Esophagus mucosa (tissue), 1 donor: ENCODE measurements around the gene HOXB8. TPM values are rescaled to one million over a fixed set of nuclear protein-coding genes. Genes with fewer than 3 reads are reported as not detected.

ENCODE experiments used
- ATAC-seq: fragments of 200-7000 bp; cut with Tn5 transposase; one replicate; pipeline ENCODE4 v1.9.1; 2020
- total RNA-seq: library from RNA; stranded (reverse); gene quantifications from one replicate; pipeline ENCODE4 v1.2.4, GENCODE V29; 2023
- donor health status: DM: yes; HTN: yes; CAD: no.

HOXB8 gene
- total RNA-seq, 1 donor from 2014 or later, result not detected

GRCh38 chr17:48567646-48568354 is 47.3 kb downstream of the HOXB8 start:
- ATAC-seq, result no peak

- no peak for ATAC-seq
Observed at GRCh38 chr17:48567209-48567608, 47.9 kb downstream of the HOXB8 start.

- ATAC-seq, result no peak
Observed at GRCh38 chr17:48566717-48567116, 48.4 kb downstream of the HOXB8 start.

- no peak for ATAC-seq
Observed at GRCh38 chr17:48565925-48566710, 49.0 kb downstream of the HOXB8 start.

- no peak for ATAC-seq
Observed at GRCh38 chr17:48565022-48565554, 50.0 kb downstream of the HOXB8 start.

- ATAC-seq, result peak; percentile 27
Observed at GRCh38 chr17:48564188-48565021, 50.7 kb downstream of the HOXB8 start.

GRCh38 chr17:48563867-48564187 is 51.3 kb downstream of the HOXB8 start:
- ATAC-seq, result no peak

- ATAC-seq, result no peak
Observed at GRCh38 chr17:48563385-48563838, 51.7 kb downstream of the HOXB8 start.

- no peak for ATAC-seq
Observed at GRCh38 chr17:48562934-48563333, 52.2 kb downstream of the HOXB8 start.

Other genes starting within 250 kb of the HOXB8 start
- gene SKAP1, start 185.1 kb downstream of the HOXB8 start, total RNA-seq, result 0.68 TPM
- gene HOXB1, start 84.3 kb downstream of the HOXB8 start, total RNA-seq, result 0.24 TPM
- gene HOXB2, start 70.2 kb downstream of the HOXB8 start, total RNA-seq, result 14.1 TPM
- gene HOXB4, start 36.9 kb downstream of the HOXB8 start, total RNA-seq, result 2.4 TPM
- gene HOXB3, start 25.1 kb downstream of the HOXB8 start, total RNA-seq, result 6.0 TPM
- 0.16 TPM for gene HOXB5, start 21.5 kb downstream of the HOXB8 start, total RNA-seq
- 0.28 TPM for gene HOXB6, start 10.3 kb downstream of the HOXB8 start, total RNA-seq
- 2.1 TPM for gene HOXB7, start 4.3 kb downstream of the HOXB8 start, total RNA-seq
- gene HOXB9, start 11.1 kb upstream of the HOXB8 start, total RNA-seq, result not detected
- not detected for gene PRAC1, start 107.2 kb upstream of the HOXB8 start, total RNA-seq
- gene PRAC2, start 107.9 kb upstream of the HOXB8 start, total RNA-seq, result not detected
- gene HOXB13, start 113.5 kb upstream of the HOXB8 start, total RNA-seq, result not detected
- 0.12 TPM for gene TTLL6, start 201.9 kb upstream of the HOXB8 start, total RNA-seq
- 100 TPM for gene CALCOCO2, start 215.7 kb upstream of the HOXB8 start, total RNA-seq